ENCODE data around the gene TOMM40L. TPM values are rescaled to one million over a fixed set of nuclear protein-coding genes. Genes with fewer than 3 reads are reported as not detected.

The TOMM40L gene
- total RNA-seq, result 11.6 TPM
- long read RNA-seq, transcript TOMM40L-202 (10 exons, 2,708 nt), result major isoform, 12 of 16 reads
- long read RNA-seq, partial matches to known transcripts, result 0 of 16 reads
- long read RNA-seq, other reads (novel, unspliced or antisense), result 4 of 16 reads

GRCh38 chr1:161225534-161226319 lies at the start of gene TOMM40L:
Gene TOMM40L (plus strand): TSS chr1:161226060. CDS start chr1:161226490, 430 bp downstream.
- peak; percentile 91 for DNase-seq
- peak within 1 kb of the TSS; percentile 66 for H3K27ac ChIP-seq
- intact Hi-C loops (cut with DNase I), result loop anchor here (10.0 kb wide), 1 partner anchor 159 kb away; no protein-coding TSS in a partner anchor
- peak; percentile 55 for TF ChIP-seq CTCF (IDR thresholded peaks at IDR 0.05)
- peak within 1 kb of the TSS; percentile 75 for H3K4me3 ChIP-seq
- H3K36me3 ChIP-seq, result peaks cover 22% of the 10 kb centered on the region
- no peaks in the 10 kb centered on the region for H3K9me3 ChIP-seq
- peak; percentile 94 for ATAC-seq
- H3K27me3 ChIP-seq, result no peaks in the 10 kb centered on the region
- peaks cover 21% of the 10 kb centered on the region for H3K4me1 ChIP-seq

- peak overlapping the region; percentile 88 for H3K4me3 ChIP-seq
- H3K36me3 ChIP-seq, result peaks cover 43% of the 10 kb centered on the region
- H3K9me3 ChIP-seq, result no peaks in the 10 kb centered on the region
- ATAC-seq (peak; percentile 19), DNase-seq (no peak)
- TF ChIP-seq CTCF (IDR thresholded peaks at IDR 0.05), result no peak
- intact Hi-C loops (cut with DNase I), result no loop called here
- peaks cover 23% of the 10 kb centered on the region for H3K4me1 ChIP-seq
- no peaks in the 10 kb centered on the region for H3K27me3 ChIP-seq
- peak overlapping the region; percentile 90 for H3K27ac ChIP-seq
Measured at GRCh38 chr1:161176468-161177111, 49.3 kb upstream of the TOMM40L start.

- H3K4me3 ChIP-seq, result peak within 1 kb of the TSS; percentile 88
- peak; percentile 29 for TF ChIP-seq CTCF (IDR thresholded peaks at IDR 0.05)
- H3K36me3 ChIP-seq, result peaks cover 36% of the 10 kb centered on the region
- H3K27me3 ChIP-seq, result no peaks in the 10 kb centered on the region
- H3K9me3 ChIP-seq, result no peaks in the 10 kb centered on the region
- DNase-seq (peak; percentile 96), ATAC-seq (peak; percentile 97)
- intact Hi-C loops (cut with DNase I), result no loop called here
- peaks cover 27% of the 10 kb centered on the region for H3K4me1 ChIP-seq
- H3K27ac ChIP-seq, result peak within 1 kb of the TSS; percentile 90
Measured at GRCh38 chr1:161177112-161177935, 48.5 kb upstream of the TOMM40L start, which contains the start of gene B4GALT3. Gene B4GALT3 (minus strand): TSS chr1:161177507. CDS start chr1:161176060, 1,447 bp downstream.

GRCh38 chr1:161177936-161178244 lies 48.0 kb upstream of the TOMM40L start:
- Histone ChIP-seq H3K4me3 (peak overlapping the region; percentile 88), H3K36me3 (peaks cover 30% of the 10 kb centered on the region), H3K9me3 (no peaks in the 10 kb centered on the region), H3K4me1 (peaks cover 26% of the 10 kb centered on the region), H3K27me3 (no peaks in the 10 kb centered on the region), H3K27ac (peak overlapping the region; percentile 90)
- ATAC-seq (no peak), DNase-seq (no peak)
- intact Hi-C loops (cut with DNase I), result no loop called here
- TF ChIP-seq CTCF (IDR thresholded peaks at IDR 0.05), result no peak

GRCh38 chr1:161179698-161180097 lies 46.2 kb upstream of the TOMM40L start:
- no peak overlapping the region for H3K27ac ChIP-seq
- peaks cover 12% of the 10 kb centered on the region for H3K36me3 ChIP-seq
- peaks cover 36% of the 10 kb centered on the region for H3K4me1 ChIP-seq
- TF ChIP-seq CTCF (IDR thresholded peaks at IDR 0.05), result no peak
- no peaks in the 10 kb centered on the region for H3K27me3 ChIP-seq
- H3K9me3 ChIP-seq, result no peaks in the 10 kb centered on the region
- DNase-seq, result peak; percentile 9
- intact Hi-C loops (cut with DNase I), result no loop called here
- no peak overlapping the region for H3K4me3 ChIP-seq
- ATAC-seq, result no peak

Measured in upper lobe of right lung (tissue), 1 donor.